Natural killer cell (primary cell): Measurements from ENCODE around the gene CRYBA2. TPM values are rescaled to one million over a fixed set of nuclear protein-coding genes. Genes with fewer than 3 reads are reported as not detected.

Experiments
- ATAC-seq, 3 donors: fragments of 150-1000 bp in 2 of 3; fragments of 200-7000 bp in 1 of 3; cut with Tn5 transposase; 1 replicate in 1 of 3; 2 replicates in 2 of 3; pipeline ENCODE4 v1.10.0; 2021; ENCODE audit warnings: mild to moderate bottlenecking in 2 of 3, moderate library complexity in 2 of 3
- DNase-seq, 2 donors: peaks; one replicate each; pipeline versions ENCODE4 v3.0.0 to v3.0.0-alpha.2; 2013 to 2021; ENCODE audit warnings: mixed read lengths in 1 of 2
- H3K27ac ChIP-seq: one replicate; pipeline ENCODE4 v1.5.1; 2013; ENCODE audit warnings: mild to moderate bottlenecking, low read length
- H3K27me3 ChIP-seq: one replicate; pipeline ENCODE4 v1.6.1; 2013; ENCODE audit warnings: low read length; ENCODE audit not compliant: control insufficient read depth, insufficient read depth
- H3K36me3 ChIP-seq: one replicate; pipeline ENCODE4 v1.6.1; 2013; ENCODE audit warnings: low read length; ENCODE audit not compliant: control insufficient read depth, insufficient read depth
- H3K4me1 ChIP-seq: one replicate; pipeline ENCODE4 v1.6.1; 2013; ENCODE audit warnings: low read length; ENCODE audit not compliant: control insufficient read depth, insufficient read depth
- H3K4me3 ChIP-seq: one replicate; pipeline ENCODE4 v1.5.1; 2013; ENCODE audit warnings: low read length
- H3K9me3 ChIP-seq: one replicate; pipeline ENCODE4 v1.6.1; 2013; ENCODE audit warnings: low read length; ENCODE audit not compliant: control insufficient read depth, insufficient read depth
- H3K27ac Mint-ChIP-seq, 2 donors: one replicate each; pipeline ENCODE4 v1.8.0; 2022; ENCODE audit warnings: mild to moderate bottlenecking in 2 of 2, mixed read lengths in 2 of 2, moderate library complexity in 1 of 2
- H3K27me3 Mint-ChIP-seq, 2 donors: one replicate each; pipeline ENCODE4 v1.8.0; 2022; ENCODE audit warnings: low read depth in 2 of 2, mixed read lengths in 2 of 2
- H3K36me3 Mint-ChIP-seq: one replicate; pipeline ENCODE4 v1.8.0; 2022; ENCODE audit warnings: mixed read lengths
- H3K4me1 Mint-ChIP-seq, 2 donors: one replicate each; pipeline ENCODE4 v1.8.0; 2022; ENCODE audit warnings: mixed read lengths in 2 of 2
- H3K4me3 Mint-ChIP-seq: one replicate; pipeline ENCODE4 v1.8.0; 2022; ENCODE audit warnings: mild to moderate bottlenecking, moderate library complexity, mixed read lengths
- H3K9me3 Mint-ChIP-seq, 2 donors: one replicate each; pipeline ENCODE4 v1.8.0; 2022; ENCODE audit warnings: mixed read lengths in 2 of 2
- WGBS: methylation state at CpG from one replicate; pipeline ENCODE4 v1.1.7; 2013; ENCODE audit warnings: missing lambda C conversion rate; ENCODE audit not compliant: insufficient coverage; 5-methylcytosine and 5-hydroxymethylcytosine counted together
- intact Hi-C: fragments of 100-400 bp; cut with micrococcal nuclease; formaldehyde crosslinking; loops from one replicate; pipeline ENCODE4 v1.14.2; 2022
- total RNA-seq, 4 donors: library from RNA; stranded (reverse); fragments of 120-200 nt in 1 of 4; gene quantifications; one replicate each; pipeline versions ENCODE4 v1.2.3 to v1.2.4, GENCODE V29; 2013 to 2022
- TF ChIP-seq, protein P1 (sequence below): fragments of 200-600 bp; IDR thresholded peaks from one replicate; pipeline ENCODE4 v1.8.0; 2022; ENCODE audit warnings: antibody characterized with exemption

The CRYBA2 gene
- total RNA-seq, 3 donors from 2014 or later (not counting 1 experiment from before 2014, with no cell fraction given) = not detected

DNA sequence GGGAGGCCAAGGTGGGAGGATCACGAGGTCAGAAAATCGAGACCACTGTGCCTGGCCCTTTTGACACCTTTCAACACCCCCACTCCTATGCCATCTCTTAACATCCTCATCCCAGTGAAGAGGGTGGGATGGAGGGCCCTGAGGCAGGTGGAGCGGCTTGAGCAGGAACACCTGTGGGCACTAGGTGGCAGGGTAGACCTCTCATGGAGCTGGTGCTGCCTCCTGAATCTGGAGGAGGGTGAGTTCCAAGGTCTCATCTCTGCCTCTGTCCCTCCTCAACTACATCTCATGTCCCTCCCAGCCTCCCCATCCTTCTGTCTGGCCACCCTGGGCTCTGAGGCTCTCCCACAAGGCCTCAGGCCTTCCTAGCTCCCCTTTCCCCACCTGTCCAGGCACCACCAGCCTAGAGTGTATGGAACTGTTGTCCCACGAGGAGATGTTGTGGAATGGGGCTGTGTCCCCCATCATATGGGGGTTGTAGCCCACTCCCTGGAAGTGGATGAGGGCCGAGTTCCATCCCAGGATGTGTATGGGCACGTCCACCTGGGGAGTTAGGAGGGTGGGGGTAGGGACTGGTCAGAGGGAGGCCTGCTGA, 17.0 kb upstream of the CRYBA2 start:
- Histone ChIP-seq H3K27me3 (peaks cover 5% of the 10 kb centered on the region), H3K36me3 (no peaks in the 10 kb centered on the region), H3K4me3 (no peak overlapping the region), H3K9me3 (no peaks in the 10 kb centered on the region), H3K4me1 (no peaks in the 10 kb centered on the region), H3K27ac (no peak overlapping the region)
- TF ChIP-seq, protein P1, sequence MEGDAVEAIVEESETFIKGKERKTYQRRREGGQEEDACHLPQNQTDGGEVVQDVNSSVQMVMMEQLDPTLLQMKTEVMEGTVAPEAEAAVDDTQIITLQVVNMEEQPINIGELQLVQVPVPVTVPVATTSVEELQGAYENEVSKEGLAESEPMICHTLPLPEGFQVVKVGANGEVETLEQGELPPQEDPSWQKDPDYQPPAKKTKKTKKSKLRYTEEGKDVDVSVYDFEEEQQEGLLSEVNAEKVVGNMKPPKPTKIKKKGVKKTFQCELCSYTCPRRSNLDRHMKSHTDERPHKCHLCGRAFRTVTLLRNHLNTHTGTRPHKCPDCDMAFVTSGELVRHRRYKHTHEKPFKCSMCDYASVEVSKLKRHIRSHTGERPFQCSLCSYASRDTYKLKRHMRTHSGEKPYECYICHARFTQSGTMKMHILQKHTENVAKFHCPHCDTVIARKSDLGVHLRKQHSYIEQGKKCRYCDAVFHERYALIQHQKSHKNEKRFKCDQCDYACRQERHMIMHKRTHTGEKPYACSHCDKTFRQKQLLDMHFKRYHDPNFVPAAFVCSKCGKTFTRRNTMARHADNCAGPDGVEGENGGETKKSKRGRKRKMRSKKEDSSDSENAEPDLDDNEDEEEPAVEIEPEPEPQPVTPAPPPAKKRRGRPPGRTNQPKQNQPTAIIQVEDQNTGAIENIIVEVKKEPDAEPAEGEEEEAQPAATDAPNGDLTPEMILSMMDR = peak; percentile 8
- 47% methylated on average over 6 of the region's 6 CpGs for WGBS
- H3K9me3 Mint-ChIP-seq = no peaks in the 10 kb centered on the region
- intact Hi-C loops = no loop called here
- DNase-seq = peak in 1 of 2 donors; percentile 50
- H3K36me3 Mint-ChIP-seq = no peaks in the 10 kb centered on the region
- no peak overlapping the region for H3K4me3 Mint-ChIP-seq
- peaks cover 23 to 32% of the 10 kb centered on the region in 2 donors for H3K27me3 Mint-ChIP-seq
- no peak overlapping the region for H3K27ac Mint-ChIP-seq
- ATAC-seq = peak in 2 of 3 donors; percentile 40 to 45
- no peaks in the 10 kb centered on the region for H3K4me1 Mint-ChIP-seq

DNA sequence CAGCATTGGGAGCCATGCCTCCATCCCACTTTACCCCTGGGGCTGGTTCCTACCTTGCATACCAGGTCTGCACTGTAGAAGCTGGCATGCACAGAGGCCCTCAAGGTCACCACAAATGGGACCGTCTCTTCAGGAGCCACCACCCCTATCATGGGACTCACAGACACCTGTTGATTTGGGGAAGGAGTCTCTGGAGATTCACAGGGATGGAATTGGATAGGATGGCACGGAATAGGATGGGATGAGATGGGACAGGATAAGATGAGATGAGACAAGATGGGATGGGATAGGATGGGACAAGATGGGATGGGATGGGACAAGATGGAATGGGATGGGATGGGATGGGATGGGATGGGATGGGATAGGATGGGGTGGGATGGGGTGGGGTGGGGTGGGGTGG, 16.1 kb upstream of the CRYBA2 start:
- Mint-ChIP-seq H3K4me1 (no peaks in the 10 kb centered on the region), H3K36me3 (no peaks in the 10 kb centered on the region), H3K4me3 (no peak overlapping the region), H3K27ac (no peak overlapping the region), H3K27me3 (peaks cover 32 to 39% of the 10 kb centered on the region in 2 donors), H3K9me3 (no peaks in the 10 kb centered on the region)
- DNase-seq (no peak), ATAC-seq (no peak)
- H3K27ac ChIP-seq = no peak overlapping the region
- TF ChIP-seq, protein P1 = no peak
- 68% methylated on average over 1 of the region's 2 CpGs for WGBS
- no peaks in the 10 kb centered on the region for H3K9me3 ChIP-seq
- intact Hi-C loops = no loop called here
- H3K4me3 ChIP-seq = no peak overlapping the region
- H3K4me1 ChIP-seq = no peaks in the 10 kb centered on the region
- no peaks in the 10 kb centered on the region for H3K36me3 ChIP-seq
- peaks cover 7% of the 10 kb centered on the region for H3K27me3 ChIP-seq

DNA sequence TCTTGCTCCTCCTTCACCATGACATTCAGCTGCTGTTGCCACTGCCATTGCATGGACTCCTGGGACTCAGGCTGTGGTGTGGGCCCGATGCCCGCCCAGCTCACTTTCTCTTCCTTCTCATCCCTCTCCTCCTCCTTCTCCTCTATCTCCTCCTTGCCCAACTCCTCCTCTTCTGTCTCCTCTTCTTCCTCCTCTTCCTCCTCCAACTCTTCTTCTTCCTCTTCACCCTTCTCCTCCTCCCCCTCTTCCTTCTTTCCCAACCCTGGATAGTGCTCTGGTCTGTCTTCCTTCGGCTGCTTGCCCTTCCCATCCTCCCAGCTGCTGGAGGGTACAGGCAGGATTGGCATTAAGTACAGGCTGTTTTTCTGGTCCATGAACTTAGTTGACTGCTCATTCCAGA, 10.8 kb upstream of the CRYBA2 start:
- no peak overlapping the region for H3K4me3 Mint-ChIP-seq
- peaks cover 46% of the 10 kb centered on the region for H3K27me3 ChIP-seq
- no peaks in the 10 kb centered on the region for H3K9me3 Mint-ChIP-seq

More for the DNA sequence above, 10.8 kb upstream of the CRYBA2 start:
- H3K27ac Mint-ChIP-seq = no peak overlapping the region
- H3K36me3 Mint-ChIP-seq = no peaks in the 10 kb centered on the region
- Histone ChIP-seq H3K27ac (no peak overlapping the region), H3K36me3 (no peaks in the 10 kb centered on the region), H3K9me3 (no peaks in the 10 kb centered on the region), H3K4me3 (no peak overlapping the region), H3K4me1 (peaks cover 21% of the 10 kb centered on the region)
- peaks cover 0 to 4% of the 10 kb centered on the region in 2 donors for H3K4me1 Mint-ChIP-seq
- DNase-seq = no peak
- 88% methylated on average over 3 of the region's 3 CpGs for WGBS
- TF ChIP-seq, protein P1 = no peak
- peaks cover 41 to 45% of the 10 kb centered on the region in 2 donors for H3K27me3 Mint-ChIP-seq
- ATAC-seq = no peak
- intact Hi-C loops = no loop called here
